HCT116 (cell line): ENCODE results near the gene GLI3. TPM values are rescaled to one million over a fixed set of nuclear protein-coding genes. Genes with fewer than 3 reads are reported as not detected.

Experiments used
- ATAC-seq: fragments of 200-7000 bp; cut with Tn5 transposase; 2 replicates; pipeline ENCODE4 v1.9.1; 2020; ENCODE audit warnings: mild to moderate bottlenecking, moderate library complexity
- BruUV-seq: library from RNA; stranded (reverse); fragments of 400-500 nt; replicated peaks from 2 replicates; lab custom pipeline; 2021; lab: Mats Ljungman, UMichigan
- CTCF ChIA-PET: fragments of 300-600 bp; sonication (Branson Sonifier 250); formaldehyde crosslinking; loops from one replicate; lab custom pipeline; 2021; ENCODE audit warnings: antibody characterized with exemption; lab: Charles Lee
- POLR2A ChIA-PET: fragments of 300-600, 350-600 bp; sonication (Branson Sonifier 250); formaldehyde crosslinking; loops from one replicate; lab custom pipeline; 2021; ENCODE audit warnings: antibody characterized with exemption; lab: Charles Lee
- RAD21 ChIA-PET, 2 experiments: fragments of 300-600 bp; sonication (Branson Sonifier 250); formaldehyde crosslinking; loops; one replicate each; lab custom pipeline; 2023; ENCODE audit warnings: low total read pairs in 2 of 2; ENCODE audit not compliant: uncharacterized antibody in 2 of 2, unreplicated experiment in 2 of 2, low non-redundant PET in 1 of 2; lab: Charles Lee
- DNase-seq: peaks from one replicate; pipeline ENCODE4 v3.0.0-alpha.2; 2010; ENCODE audit warnings: low read depth, low spot score
- H2AFZ ChIP-seq: fragments of 200-600 bp; shearing (Covaris generic), sonication (generic); 2 replicates; pipeline ENCODE4 v1.6.1; 2017; ENCODE audit warnings: low read depth, mixed run types, mixed read lengths, antibody characterized with exemption, low read length; ENCODE audit not compliant: poor library complexity, severe bottlenecking
- H3K27ac ChIP-seq: 2 replicates; pipeline ENCODE4 v1.5.1; 2012; ENCODE audit warnings: low read depth, low read length
- H3K27me3 ChIP-seq: fragments of 200-600 bp; sonication (generic); 2 replicates; pipeline ENCODE4 v1.6.1; 2016; ENCODE audit warnings: mixed run types, low read length, mixed read lengths; ENCODE audit not compliant: insufficient read depth
- H3K36me3 ChIP-seq, 2 experiments: fragments of 200-500 bp in 1 of 2; fragments of 200-600 bp in 1 of 2; sonication (Bioruptor generic) in 1 of 2; sonication (generic) in 1 of 2; 2 replicates each; pipeline versions ENCODE4 v1.5.1 to v1.6.1; 2014 to 2016; ENCODE audit warnings: low read length in 2 of 2, inconsistent platforms in 1 of 2, mixed read lengths in 1 of 2, mixed run types in 1 of 2; ENCODE audit not compliant: insufficient read depth in 2 of 2, control insufficient read depth in 1 of 2
- H3K4me1 ChIP-seq, 2 experiments: fragments of 200-600 bp in 1 of 2; sonication (generic) in 1 of 2; 2 replicates each; pipeline versions ENCODE4 v1.5.1 to v1.6.1; 2012 to 2017; ENCODE audit warnings: low read length in 2 of 2, inconsistent platforms in 1 of 2, mild to moderate bottlenecking in 1 of 2, mixed read lengths in 1 of 2, mixed run types in 1 of 2, moderate library complexity in 1 of 2; ENCODE audit not compliant: insufficient read depth in 2 of 2, control insufficient read depth in 1 of 2
- H3K4me2 ChIP-seq: fragments of 200-600 bp; sonication (generic); 2 replicates; pipeline ENCODE4 v1.6.1; 2017; ENCODE audit warnings: mixed run types, low read length, mixed read lengths
- H3K4me3 ChIP-seq, 2 experiments: fragments of 200-600 bp in 1 of 2; sonication (generic) in 1 of 2; replicated peaks in 1 of 2; 2 replicates each; pipeline ENCODE4 v1.5.1; 2011 to 2016; ENCODE audit warnings: low read length in 2 of 2, control low read depth in 1 of 2, low read depth in 1 of 2, mild to moderate bottlenecking in 1 of 2, mixed read lengths in 1 of 2, mixed run types in 1 of 2
- H3K79me2 ChIP-seq: fragments of 200-600 bp; sonication (generic); 2 replicates; pipeline ENCODE4 v1.6.1; 2017; ENCODE audit warnings: mild to moderate bottlenecking, mixed run types, low read length, moderate library complexity, mixed read lengths; ENCODE audit not compliant: insufficient read depth
- H3K9ac ChIP-seq: fragments of 200-600 bp; sonication (generic); 2 replicates; pipeline ENCODE4 v1.6.1; 2016; ENCODE audit warnings: low read length, mixed read lengths
- H3K9me2 ChIP-seq: fragments of 200-600 bp; sonication (generic), shearing (Covaris generic); 2 replicates; pipeline ENCODE4 v1.6.1; 2017; ENCODE audit warnings: mixed run types, mild to moderate bottlenecking, moderate library complexity; ENCODE audit not compliant: insufficient read depth
- H3K9me3 ChIP-seq, 2 experiments: fragments of 200-500 bp in 1 of 2; fragments of 200-600 bp in 1 of 2; sonication (Bioruptor generic) in 1 of 2; sonication (generic) in 1 of 2; 2 replicates each; pipeline ENCODE4 v1.6.1; 2014 to 2017; ENCODE audit warnings: low read length in 2 of 2, mixed read lengths in 2 of 2, inconsistent platforms in 1 of 2, low read depth in 1 of 2, mild to moderate bottlenecking in 1 of 2, mixed run types in 1 of 2, moderate library complexity in 1 of 2; ENCODE audit not compliant: control insufficient read depth in 1 of 2, insufficient read depth in 1 of 2
- H4K20me1 ChIP-seq: fragments of 200-600 bp; sonication (generic), shearing (Covaris generic); 2 replicates; pipeline ENCODE4 v1.6.1; 2017; ENCODE audit warnings: mixed run types, mild to moderate bottlenecking, moderate library complexity; ENCODE audit not compliant: insufficient read depth
- CBX3 ChIP-seq: IDR thresholded peaks from 2 replicates; pipeline ENCODE4 v1.6.1; 2012; ENCODE audit warnings: low read depth
- CEBPB ChIP-seq: IDR thresholded peaks from 2 replicates; pipeline ENCODE4 v1.6.1; 2012; ENCODE audit warnings: low read depth
- EGR1 ChIP-seq: IDR thresholded peaks from 2 replicates; pipeline ENCODE4 v1.6.1; 2012; ENCODE audit warnings: low read depth
- ELF1 ChIP-seq: IDR thresholded peaks from 2 replicates; pipeline ENCODE4 v1.6.1; 2012; ENCODE audit warnings: low read depth, borderline replicate concordance
- EZH2 ChIP-seq: fragments of 200-600 bp; sonication (generic); IDR thresholded peaks from 2 replicates; pipeline ENCODE4 v1.6.1; 2017; ENCODE audit warnings: antibody characterized with exemption, mixed run types
- EZH2phosphoT487 ChIP-seq: fragments of 200-600 bp; IDR thresholded peaks from 2 replicates; pipeline ENCODE4 v1.6.1; 2018; ENCODE audit warnings: antibody characterized with exemption, borderline replicate concordance
- FOSL1 ChIP-seq: IDR thresholded peaks from 2 replicates; pipeline ENCODE4 v1.6.1; 2012; ENCODE audit warnings: low read depth
- JUND ChIP-seq: IDR thresholded peaks from 2 replicates; pipeline ENCODE4 v1.6.1; 2012
- POLR2A ChIP-seq: IDR thresholded peaks from 2 replicates; pipeline ENCODE4 v1.7.0; 2011; ENCODE audit warnings: borderline replicate concordance; ENCODE audit not compliant: insufficient read depth, insufficient read length; ENCODE audit errors: extremely low read depth
- POLR2AphosphoS5 ChIP-seq: IDR thresholded peaks from 2 replicates; pipeline ENCODE4 v1.6.1; 2011; ENCODE audit warnings: mild to moderate bottlenecking, low read depth, low read length, moderate library complexity
- RAD21 ChIP-seq: IDR thresholded peaks from 2 replicates; pipeline ENCODE4 v1.6.1; 2012; ENCODE audit warnings: low read depth, mild to moderate bottlenecking
- SP1 ChIP-seq: IDR thresholded peaks from 2 replicates; pipeline ENCODE4 v1.6.1; 2012; ENCODE audit warnings: low read depth
- SRF ChIP-seq: IDR thresholded peaks from 2 replicates; pipeline ENCODE4 v1.6.1; 2012; ENCODE audit warnings: low read depth
- TCF7L2 ChIP-seq: IDR thresholded peaks from 2 replicates; pipeline ENCODE4 v1.7.0; 2011; ENCODE audit warnings: borderline replicate concordance, inconsistent platforms; ENCODE audit not compliant: insufficient read depth, insufficient read length; ENCODE audit errors: extremely low read depth
- YY1 ChIP-seq: IDR thresholded peaks from 2 replicates; pipeline ENCODE4 v1.6.1; 2011; ENCODE audit warnings: low read length, low read depth, moderate library complexity, mild to moderate bottlenecking; ENCODE audit not compliant: insufficient replicate concordance; ENCODE audit errors: extremely low read depth
- ZNF274 ChIP-seq: fragments of 200-500 bp; sonication (Bioruptor generic); IDR thresholded peaks from 2 replicates; pipeline ENCODE4 v1.6.1; 2014; ENCODE audit warnings: mild to moderate bottlenecking, low read depth, low read length, inconsistent platforms
- intact Hi-C: fragments of 100-400 bp; cut with micrococcal nuclease; formaldehyde crosslinking; loops from 2 replicates; pipeline ENCODE4 v1.10.0; 2022
- total RNA-seq: library from RNA; stranded (reverse); gene quantifications from one replicate; pipeline ENCODE4 v1.2.1, GENCODE V29; 2021; ENCODE audit not compliant: unreplicated experiment
- TF ChIP-seq, protein P1 (sequence below): IDR thresholded peaks from 2 replicates; pipeline ENCODE4 v1.6.1; 2012
- TF ChIP-seq, protein P2 (sequence below): IDR thresholded peaks from 2 replicates; pipeline ENCODE4 v1.6.1; 2011; ENCODE audit warnings: mild to moderate bottlenecking, low read length, moderate library complexity; ENCODE audit not compliant: insufficient replicate concordance; ENCODE audit errors: extremely low read depth
- TF ChIP-seq, protein P3 (sequence below), 3 experiments: fragments of 200-600 bp in 1 of 3; sonication (generic) in 1 of 3; IDR thresholded peaks in 2 of 3; conservative IDR thresholded peaks in 1 of 3; 2 replicates each; pipeline ENCODE4 v1.5.1; 2012 to 2017; ENCODE audit warnings: low read depth in 2 of 3, low read length in 2 of 3, antibody characterized with exemption in 1 of 3, borderline replicate concordance in 1 of 3, control low read depth in 1 of 3, mild to moderate bottlenecking in 1 of 3, mixed read lengths in 1 of 3, mixed run types in 1 of 3, moderate library complexity in 1 of 3; ENCODE audit not compliant: insufficient read depth in 1 of 3
- TF ChIP-seq, protein P4 (sequence below): IDR thresholded peaks from 2 replicates; pipeline ENCODE4 v1.6.1; 2012; ENCODE audit warnings: low read depth

Gene GLI3
- total RNA-seq, 1 experiment from 2014 or later = 0.07 TPM

DNA sequence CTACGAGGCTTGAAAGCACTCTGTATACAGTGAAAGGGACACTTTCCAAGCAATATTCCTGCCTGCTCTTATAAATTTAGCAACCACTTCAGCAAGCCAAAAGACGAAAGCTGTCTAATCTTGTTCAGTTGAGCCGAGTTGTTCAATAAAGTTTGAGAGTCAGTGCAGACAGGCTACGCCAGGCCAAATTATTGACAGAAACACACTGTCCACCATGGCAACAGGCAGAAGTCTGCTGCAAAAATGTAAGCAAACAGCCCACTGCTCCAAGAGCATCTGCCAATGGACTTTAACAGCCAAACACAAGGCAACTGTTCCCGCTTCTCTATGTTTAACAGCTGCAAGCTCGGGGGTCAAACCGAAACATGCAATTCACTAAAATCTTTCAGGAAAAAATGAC is 85.7 kb downstream of the GLI3 start:
- H3K9me2 ChIP-seq = no peaks in the 10 kb centered on the region
- no peak overlapping the region for H2AFZ ChIP-seq
- ChIA-PET RAD21 (no interaction called here), CTCF (no interaction called here), POLR2A (no interaction called here)
- no peak overlapping the region for H3K27ac ChIP-seq
- H4K20me1 ChIP-seq = no peaks in the 10 kb centered on the region
- no peaks in the 10 kb centered on the region for H3K9me3 ChIP-seq
- H3K36me3 ChIP-seq = no peaks in the 10 kb centered on the region
- H3K4me2 ChIP-seq = no peak overlapping the region
- TF ChIP-seq SP1 (no peak), JUND (no peak), TCF7L2 (no peak), EGR1 (no peak), SRF (no peak), EZH2phosphoT487 (no peak), EZH2 (no peak), CEBPB (no peak), YY1 (no peak), CBX3 (no peak), ELF1 (no peak), FOSL1 (no peak), ZNF274 (no peak), POLR2A (no peak), POLR2AphosphoS5 (no peak), RAD21 (no peak)
- TF ChIP-seq, protein P1, sequence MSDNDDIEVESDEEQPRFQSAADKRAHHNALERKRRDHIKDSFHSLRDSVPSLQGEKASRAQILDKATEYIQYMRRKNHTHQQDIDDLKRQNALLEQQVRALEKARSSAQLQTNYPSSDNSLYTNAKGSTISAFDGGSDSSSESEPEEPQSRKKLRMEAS = no peak
- TF ChIP-seq, protein P2, sequence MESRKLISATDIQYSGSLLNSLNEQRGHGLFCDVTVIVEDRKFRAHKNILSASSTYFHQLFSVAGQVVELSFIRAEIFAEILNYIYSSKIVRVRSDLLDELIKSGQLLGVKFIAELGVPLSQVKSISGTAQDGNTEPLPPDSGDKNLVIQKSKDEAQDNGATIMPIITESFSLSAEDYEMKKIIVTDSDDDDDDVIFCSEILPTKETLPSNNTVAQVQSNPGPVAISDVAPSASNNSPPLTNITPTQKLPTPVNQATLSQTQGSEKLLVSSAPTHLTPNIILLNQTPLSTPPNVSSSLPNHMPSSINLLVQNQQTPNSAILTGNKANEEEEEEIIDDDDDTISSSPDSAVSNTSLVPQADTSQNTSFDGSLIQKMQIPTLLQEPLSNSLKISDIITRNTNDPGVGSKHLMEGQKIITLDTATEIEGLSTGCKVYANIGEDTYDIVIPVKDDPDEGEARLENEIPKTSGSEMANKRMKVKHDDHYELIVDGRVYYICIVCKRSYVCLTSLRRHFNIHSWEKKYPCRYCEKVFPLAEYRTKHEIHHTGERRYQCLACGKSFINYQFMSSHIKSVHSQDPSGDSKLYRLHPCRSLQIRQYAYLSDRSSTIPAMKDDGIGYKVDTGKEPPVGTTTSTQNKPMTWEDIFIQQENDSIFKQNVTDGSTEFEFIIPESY = no peak
- TF ChIP-seq, protein P3, sequence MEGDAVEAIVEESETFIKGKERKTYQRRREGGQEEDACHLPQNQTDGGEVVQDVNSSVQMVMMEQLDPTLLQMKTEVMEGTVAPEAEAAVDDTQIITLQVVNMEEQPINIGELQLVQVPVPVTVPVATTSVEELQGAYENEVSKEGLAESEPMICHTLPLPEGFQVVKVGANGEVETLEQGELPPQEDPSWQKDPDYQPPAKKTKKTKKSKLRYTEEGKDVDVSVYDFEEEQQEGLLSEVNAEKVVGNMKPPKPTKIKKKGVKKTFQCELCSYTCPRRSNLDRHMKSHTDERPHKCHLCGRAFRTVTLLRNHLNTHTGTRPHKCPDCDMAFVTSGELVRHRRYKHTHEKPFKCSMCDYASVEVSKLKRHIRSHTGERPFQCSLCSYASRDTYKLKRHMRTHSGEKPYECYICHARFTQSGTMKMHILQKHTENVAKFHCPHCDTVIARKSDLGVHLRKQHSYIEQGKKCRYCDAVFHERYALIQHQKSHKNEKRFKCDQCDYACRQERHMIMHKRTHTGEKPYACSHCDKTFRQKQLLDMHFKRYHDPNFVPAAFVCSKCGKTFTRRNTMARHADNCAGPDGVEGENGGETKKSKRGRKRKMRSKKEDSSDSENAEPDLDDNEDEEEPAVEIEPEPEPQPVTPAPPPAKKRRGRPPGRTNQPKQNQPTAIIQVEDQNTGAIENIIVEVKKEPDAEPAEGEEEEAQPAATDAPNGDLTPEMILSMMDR (IDR thresholded peaks at IDR 0.05 in 2 of 3, conservative IDR thresholded peaks at IDR 0.05 in 1 of 3; ENCODE audit: borderline replicate concordance in 1 of 3, insufficient read depth in 1 of 3, low read depth in 2 of 3, low read length in 2 of 3) = no peak
- TF ChIP-seq, protein P4, sequence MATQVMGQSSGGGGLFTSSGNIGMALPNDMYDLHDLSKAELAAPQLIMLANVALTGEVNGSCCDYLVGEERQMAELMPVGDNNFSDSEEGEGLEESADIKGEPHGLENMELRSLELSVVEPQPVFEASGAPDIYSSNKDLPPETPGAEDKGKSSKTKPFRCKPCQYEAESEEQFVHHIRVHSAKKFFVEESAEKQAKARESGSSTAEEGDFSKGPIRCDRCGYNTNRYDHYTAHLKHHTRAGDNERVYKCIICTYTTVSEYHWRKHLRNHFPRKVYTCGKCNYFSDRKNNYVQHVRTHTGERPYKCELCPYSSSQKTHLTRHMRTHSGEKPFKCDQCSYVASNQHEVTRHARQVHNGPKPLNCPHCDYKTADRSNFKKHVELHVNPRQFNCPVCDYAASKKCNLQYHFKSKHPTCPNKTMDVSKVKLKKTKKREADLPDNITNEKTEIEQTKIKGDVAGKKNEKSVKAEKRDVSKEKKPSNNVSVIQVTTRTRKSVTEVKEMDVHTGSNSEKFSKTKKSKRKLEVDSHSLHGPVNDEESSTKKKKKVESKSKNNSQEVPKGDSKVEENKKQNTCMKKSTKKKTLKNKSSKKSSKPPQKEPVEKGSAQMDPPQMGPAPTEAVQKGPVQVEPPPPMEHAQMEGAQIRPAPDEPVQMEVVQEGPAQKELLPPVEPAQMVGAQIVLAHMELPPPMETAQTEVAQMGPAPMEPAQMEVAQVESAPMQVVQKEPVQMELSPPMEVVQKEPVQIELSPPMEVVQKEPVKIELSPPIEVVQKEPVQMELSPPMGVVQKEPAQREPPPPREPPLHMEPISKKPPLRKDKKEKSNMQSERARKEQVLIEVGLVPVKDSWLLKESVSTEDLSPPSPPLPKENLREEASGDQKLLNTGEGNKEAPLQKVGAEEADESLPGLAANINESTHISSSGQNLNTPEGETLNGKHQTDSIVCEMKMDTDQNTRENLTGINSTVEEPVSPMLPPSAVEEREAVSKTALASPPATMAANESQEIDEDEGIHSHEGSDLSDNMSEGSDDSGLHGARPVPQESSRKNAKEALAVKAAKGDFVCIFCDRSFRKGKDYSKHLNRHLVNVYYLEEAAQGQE = no peak
- DNase-seq = no peak
- ATAC-seq = no peak
- no peaks in the 10 kb centered on the region for H3K4me1 ChIP-seq
- H3K79me2 ChIP-seq = no peaks in the 10 kb centered on the region
- peaks cover 14% of the 10 kb centered on the region; the same call in 1 of the 2 replicates for H3K27me3 ChIP-seq
- no peak overlapping the region for H3K4me3 ChIP-seq
- H3K9ac ChIP-seq = no peak overlapping the region
- intact Hi-C loops = no loop called here
- BruUV-seq = no TSS peak
